HG03159 (cell line): ENCODE measurements around the gene SULT1E1.

Source experiments
- ATAC-seq: cut with Tn5 transposase; IDR thresholded peaks from one replicate; pipeline ENCODE4 v1.9.1; 2021; ENCODE audit warnings: mild to moderate bottlenecking, moderate library complexity; ENCODE audit not compliant: unreplicated experiment

SULT1E1 gene

DNA sequence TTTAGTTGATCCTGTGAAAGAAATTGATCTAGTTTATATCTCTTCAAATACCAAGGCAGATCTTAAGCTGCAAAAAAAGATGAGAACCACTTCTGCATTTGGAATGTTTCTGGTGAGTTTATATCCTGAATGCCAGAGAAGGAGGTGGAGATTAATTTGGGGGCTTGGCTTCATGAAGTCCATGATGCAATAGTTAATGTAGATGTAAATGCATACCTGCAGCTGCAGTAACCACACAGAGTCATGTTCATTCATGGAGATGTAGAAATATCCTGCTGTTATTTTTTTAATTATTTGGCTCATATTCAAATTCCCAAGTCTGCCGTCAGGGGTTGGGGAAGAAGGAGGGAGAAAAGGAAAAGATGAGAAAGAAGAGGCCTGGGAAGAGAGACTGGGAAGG lies at the start of gene SULT1E1:
Gene SULT1E1 (minus strand): TSS at position 94 of the 400 bp plus-strand sequence. CDS start 2,501 bp downstream, outside the sequence.
- no peak for ATAC-seq

DNA sequence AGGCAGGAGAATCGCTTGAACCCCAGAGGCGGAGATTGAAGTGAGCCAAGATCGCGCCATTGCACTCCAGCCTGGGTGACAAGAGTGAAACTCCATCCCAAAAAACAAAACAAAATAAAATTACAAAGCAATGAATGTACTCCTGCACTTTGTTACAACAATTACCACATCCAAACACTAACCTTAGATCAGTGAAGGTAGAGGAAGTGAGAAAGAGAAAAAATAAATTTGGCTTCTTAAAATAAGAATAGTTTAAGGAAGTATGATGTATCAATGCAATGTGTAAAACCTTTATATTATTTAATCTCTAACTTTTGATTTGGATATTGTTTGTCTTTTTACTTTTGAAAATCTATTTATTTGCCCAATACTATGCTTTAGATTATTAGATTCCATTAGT lies 49.2 kb upstream of the SULT1E1 start:
- ATAC-seq, result peak; percentile 53

DNA sequence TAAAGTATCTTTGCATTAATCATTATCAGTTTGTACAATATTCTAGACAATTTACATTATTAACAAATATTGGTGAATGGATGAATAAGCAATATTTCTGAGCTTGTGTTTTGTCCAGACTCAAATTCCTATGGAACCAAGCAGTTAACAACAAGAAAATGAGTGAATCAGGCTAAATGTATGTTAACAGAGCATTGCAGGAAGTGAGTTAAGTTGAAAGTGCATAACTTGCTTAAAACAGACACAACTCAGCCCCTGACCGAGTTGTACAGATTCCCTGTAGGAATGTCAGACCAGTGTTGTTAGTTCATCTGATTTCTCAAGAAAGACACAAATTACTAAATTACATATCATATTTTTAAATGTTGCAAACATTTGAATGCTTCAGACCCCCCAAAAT lies 47.2 kb upstream of the SULT1E1 start:
- ATAC-seq, result no peak

DNA sequence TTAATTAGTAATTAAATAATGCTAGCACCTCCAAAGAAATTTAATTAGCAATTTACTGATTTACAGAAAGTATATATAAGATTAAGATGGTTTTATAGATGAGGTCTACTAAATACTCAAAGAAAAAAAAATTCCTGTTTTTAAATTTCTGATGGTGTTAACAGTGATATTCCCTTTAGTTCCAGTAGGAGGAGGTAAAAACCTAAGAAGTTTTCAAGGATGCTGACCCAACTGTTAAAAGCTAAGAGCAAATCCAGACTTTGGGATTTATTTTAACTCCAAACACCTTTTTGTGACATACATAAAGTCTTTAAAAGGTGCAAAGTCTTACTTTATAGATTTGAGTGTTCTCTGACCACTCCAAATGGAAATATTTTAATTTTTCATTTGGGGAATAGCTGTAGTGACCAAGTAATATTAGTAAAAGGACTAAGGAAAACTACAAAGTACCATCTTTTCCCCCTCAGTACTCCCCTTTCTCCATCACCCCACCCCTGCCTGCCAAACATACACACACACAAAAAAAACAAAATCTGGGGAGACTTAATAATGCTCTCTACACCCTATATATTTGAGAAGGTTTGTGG lies 36.7 kb upstream of the SULT1E1 start:
- no peak for ATAC-seq

DNA sequence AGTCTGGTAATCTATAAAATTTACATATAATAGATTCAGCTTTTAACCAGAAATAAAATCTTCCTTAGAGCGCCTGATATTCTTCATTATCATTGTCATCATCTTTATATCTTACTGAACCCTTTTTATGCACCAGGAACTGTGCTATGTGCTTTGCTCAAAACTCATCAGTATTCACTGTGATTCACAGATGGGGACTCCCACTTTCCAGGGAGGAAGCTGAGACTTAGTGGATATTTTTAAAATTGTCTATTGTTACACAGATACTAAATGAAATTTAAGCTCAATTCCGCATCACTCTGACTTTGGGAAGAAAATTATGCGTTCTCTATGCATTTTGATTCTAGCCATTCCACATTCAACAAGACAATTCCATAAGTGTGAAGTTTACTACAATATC lies 34.8 kb upstream of the SULT1E1 start:
- no peak for ATAC-seq

- no peak for ATAC-seq
Observed at GRCh38 chr4:69894186-69894585, 34.2 kb upstream of the SULT1E1 start.

- peak; percentile 47 for ATAC-seq
Observed at GRCh38 chr4:69888336-69888735, 28.4 kb upstream of the SULT1E1 start.

DNA sequence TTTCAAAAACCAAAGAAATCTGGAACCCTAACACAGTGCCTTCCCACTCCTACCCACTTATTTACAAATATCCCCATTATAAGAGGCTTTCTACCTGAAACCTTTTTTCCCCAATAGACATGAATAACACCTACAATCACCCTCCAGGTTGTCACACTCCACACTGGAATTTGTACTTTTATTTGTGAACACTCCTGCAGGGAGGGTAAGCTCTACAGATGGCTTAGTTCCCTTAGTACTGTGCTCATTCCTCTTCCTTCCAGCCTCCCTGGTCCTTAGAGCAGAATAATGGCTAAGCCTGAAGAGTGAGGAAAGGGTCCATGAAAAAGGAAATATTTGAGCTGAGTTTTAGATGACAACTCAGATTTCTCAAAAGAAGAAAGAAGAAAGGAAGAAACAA lies 22.2 kb upstream of the SULT1E1 start:
- ATAC-seq, result no peak

GRCh38 chr4:69881173-69881773 lies 21.3 kb upstream of the SULT1E1 start:
- peak; percentile 85 for ATAC-seq

- no peak for ATAC-seq
Observed at GRCh38 chr4:69878250-69878649, 18.3 kb upstream of the SULT1E1 start.

DNA sequence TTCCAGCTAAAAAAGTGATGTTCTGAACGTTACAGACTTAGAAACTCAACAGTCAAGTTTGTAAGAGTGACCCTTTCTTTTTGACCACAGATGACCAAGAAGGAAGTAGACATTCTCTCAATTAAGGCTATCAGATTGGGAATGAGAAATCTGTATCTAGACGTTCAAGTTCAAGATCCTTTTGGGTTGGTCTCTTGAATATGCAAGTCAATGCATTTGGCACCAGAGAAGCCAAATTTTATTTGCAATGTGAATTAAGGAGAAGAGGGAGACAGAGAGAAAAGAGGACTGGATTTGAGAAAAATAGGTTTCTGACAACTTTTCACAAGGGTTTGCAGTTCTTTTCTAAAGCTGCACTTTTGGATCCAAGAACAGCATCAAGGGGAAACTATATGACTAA lies 17.5 kb upstream of the SULT1E1 start:
- ATAC-seq, result no peak

- ATAC-seq, result no peak
Observed at GRCh38 chr4:69876071-69876470, 16.1 kb upstream of the SULT1E1 start.

- no peak for ATAC-seq
Observed at GRCh38 chr4:69875576-69875975, 15.6 kb upstream of the SULT1E1 start.

DNA sequence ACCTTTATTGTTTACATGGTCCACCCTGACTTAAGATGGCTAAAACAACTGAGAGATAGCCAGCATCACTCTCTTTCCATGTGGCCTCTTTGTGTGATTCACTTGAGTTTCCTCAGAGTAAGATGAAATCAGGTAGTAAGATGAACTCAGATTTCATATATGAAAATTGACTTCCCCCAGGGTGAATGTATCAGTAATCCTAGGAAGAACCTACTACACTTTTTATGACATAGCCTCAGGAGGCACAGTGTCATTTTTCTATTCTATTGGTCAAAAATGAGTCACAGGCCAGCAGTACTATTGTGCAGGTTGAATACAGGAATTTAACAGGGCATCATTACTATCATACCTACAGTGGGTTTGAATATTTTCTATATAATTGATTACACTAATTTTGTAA lies 14.6 kb upstream of the SULT1E1 start:
- ATAC-seq, result no peak

GRCh38 chr4:69861756-69862155 lies 1.8 kb upstream of the SULT1E1 start:
- ATAC-seq, result no peak

DNA sequence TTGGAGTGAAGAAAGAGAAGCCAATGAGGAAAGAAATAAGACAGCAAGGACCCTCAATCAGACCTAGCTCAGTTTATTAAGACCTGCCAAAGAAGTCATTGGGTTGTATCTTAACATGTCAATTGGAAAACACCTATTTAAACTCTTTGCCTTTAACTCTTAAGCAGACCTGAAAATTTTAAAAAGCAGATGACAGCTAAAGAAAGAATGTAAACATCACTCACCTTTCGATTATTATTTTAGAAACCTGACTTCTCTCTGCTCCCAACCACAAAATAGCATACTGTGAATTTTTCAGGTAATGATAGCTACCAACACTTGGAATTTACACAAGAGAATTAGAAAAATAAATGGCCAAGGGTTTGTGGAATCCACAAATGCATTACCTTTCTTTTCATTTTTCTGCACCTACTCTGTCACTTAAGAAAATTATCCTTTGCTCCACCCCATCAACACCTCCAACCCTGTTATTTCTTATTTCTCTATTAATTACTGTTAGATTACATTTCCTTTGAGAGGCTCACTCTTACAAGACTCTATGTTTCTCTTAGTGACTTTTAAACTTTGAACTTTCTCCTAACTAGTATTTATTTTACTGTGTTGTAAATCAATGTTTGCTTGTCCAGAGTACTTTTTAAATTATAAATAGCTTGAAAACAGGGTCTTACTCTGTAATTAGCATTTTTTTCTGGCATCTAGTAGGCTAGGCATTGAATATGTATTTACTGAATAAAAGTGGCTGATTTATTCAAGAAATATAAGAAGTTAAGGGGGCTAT lies 765 bp upstream of the SULT1E1 start:
- no peak for ATAC-seq

- ATAC-seq, result no peak
Observed at GRCh38 chr4:69859140-69859685, 732 bp downstream of the SULT1E1 start.

DNA sequence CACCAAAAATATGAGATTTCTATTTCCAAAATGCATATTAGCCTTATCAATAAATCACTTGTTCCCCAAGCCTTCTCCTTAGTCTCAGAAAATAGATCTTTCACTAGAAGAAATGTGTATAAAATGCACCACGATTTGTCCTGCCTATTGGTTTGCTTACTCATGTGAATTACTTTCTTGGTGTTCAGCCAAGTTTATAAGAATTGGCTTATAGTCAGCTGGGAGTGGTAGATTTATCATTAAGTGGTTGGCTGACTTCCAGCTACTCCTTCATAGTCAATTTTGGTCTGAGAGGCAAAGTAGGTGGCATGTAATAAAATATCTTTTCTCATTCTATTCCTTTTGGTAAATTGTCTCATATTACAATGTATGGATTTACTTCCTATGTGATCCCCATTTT lies 1.3 kb downstream of the SULT1E1 start:
- ATAC-seq, result no peak

GRCh38 chr4:69855822-69856221 lies 4.1 kb downstream of the SULT1E1 start:
- ATAC-seq, result no peak

- peak; percentile 81 for ATAC-seq
Observed at GRCh38 chr4:69849969-69850368, 10.0 kb downstream of the SULT1E1 start.

- ATAC-seq, result no peak
Observed at GRCh38 chr4:69849297-69849696, 10.6 kb downstream of the SULT1E1 start.

DNA sequence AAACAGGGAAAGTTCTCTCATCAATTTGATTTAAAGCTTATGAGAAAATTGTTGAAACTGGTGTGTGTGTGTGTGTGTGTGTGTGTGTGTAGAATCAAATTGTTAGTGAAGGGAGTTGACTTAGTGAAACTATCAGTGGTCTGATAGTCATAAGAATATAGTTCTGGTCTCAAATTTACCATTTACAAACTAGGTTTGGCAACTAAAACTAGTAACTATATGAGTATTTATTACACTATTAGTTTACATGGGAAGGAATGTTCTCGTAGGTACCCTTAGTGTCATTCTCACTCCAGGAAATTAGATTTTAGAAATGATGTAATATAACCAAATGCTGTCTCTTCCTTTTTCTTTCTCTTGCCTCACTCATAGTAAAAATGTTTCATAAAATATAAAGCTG lies 11.9 kb downstream of the SULT1E1 start:
- peak; percentile 39 for ATAC-seq
